ENCODE measurements around the gene USP40. TPM values are rescaled to one million over a fixed set of nuclear protein-coding genes. Genes with fewer than 3 reads are reported as not detected.

Gene USP40
- total and polyA plus RNA-seq, 8 donors: 17.2 to 34.7 (median 22.7) TPM

DNA sequence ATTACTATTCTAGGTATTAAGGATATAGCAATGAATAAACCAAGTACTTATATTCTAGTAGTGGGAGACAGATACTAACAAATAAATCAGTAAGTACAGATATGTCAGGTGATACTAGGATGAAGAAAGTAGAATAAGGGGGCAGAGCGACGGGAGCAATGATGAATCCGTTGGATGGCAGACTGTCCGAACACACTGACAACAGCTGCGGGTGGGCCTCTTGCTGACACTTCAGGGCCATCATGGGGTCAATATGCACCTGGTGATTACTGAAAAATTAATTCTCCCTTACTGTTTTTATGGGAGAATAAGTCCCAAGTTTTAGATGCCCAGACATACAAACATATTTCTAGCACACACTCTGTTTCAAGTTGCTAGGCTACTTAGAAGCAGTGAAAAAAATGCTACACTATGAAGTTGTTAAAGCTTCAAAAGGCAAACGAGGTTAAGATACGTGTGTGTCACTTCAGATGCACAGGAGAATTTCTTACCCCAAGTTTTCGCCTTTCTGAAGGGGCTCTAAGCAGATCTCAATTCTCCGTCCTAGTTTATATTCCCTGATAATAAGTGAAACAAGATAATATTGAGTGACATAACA is 78.7 kb downstream of the USP40 start:
- Histone ChIP-seq H3K4me1 (peaks cover 0 to 8% (median 0%) of the 10 kb centered on the region in 3 donors), H3K27me3 (no peaks in the 10 kb centered on the region), H3K27ac (peak overlapping the region in 2 of 4 donors; percentile 10 to 34), H3K9me3 (no peaks in the 10 kb centered on the region), H3K4me3 (no peak overlapping the region), H3K36me3 (peaks cover 0 to 49% (median 7%) of the 10 kb centered on the region in 3 donors)
- TF ChIP-seq, protein P1, sequence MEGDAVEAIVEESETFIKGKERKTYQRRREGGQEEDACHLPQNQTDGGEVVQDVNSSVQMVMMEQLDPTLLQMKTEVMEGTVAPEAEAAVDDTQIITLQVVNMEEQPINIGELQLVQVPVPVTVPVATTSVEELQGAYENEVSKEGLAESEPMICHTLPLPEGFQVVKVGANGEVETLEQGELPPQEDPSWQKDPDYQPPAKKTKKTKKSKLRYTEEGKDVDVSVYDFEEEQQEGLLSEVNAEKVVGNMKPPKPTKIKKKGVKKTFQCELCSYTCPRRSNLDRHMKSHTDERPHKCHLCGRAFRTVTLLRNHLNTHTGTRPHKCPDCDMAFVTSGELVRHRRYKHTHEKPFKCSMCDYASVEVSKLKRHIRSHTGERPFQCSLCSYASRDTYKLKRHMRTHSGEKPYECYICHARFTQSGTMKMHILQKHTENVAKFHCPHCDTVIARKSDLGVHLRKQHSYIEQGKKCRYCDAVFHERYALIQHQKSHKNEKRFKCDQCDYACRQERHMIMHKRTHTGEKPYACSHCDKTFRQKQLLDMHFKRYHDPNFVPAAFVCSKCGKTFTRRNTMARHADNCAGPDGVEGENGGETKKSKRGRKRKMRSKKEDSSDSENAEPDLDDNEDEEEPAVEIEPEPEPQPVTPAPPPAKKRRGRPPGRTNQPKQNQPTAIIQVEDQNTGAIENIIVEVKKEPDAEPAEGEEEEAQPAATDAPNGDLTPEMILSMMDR (IDR thresholded peaks at IDR 0.05): no peak
- DNase-seq (no peak), ATAC-seq (peak in 1 of 4 donors; percentile 7), FAIRE-seq (no peak)
- 88 to 89% methylated on average over 9 of the region's 9 CpGs for WGBS, 2 donors
- intact Hi-C loops (cut with DNase I): no loop called here

DNA sequence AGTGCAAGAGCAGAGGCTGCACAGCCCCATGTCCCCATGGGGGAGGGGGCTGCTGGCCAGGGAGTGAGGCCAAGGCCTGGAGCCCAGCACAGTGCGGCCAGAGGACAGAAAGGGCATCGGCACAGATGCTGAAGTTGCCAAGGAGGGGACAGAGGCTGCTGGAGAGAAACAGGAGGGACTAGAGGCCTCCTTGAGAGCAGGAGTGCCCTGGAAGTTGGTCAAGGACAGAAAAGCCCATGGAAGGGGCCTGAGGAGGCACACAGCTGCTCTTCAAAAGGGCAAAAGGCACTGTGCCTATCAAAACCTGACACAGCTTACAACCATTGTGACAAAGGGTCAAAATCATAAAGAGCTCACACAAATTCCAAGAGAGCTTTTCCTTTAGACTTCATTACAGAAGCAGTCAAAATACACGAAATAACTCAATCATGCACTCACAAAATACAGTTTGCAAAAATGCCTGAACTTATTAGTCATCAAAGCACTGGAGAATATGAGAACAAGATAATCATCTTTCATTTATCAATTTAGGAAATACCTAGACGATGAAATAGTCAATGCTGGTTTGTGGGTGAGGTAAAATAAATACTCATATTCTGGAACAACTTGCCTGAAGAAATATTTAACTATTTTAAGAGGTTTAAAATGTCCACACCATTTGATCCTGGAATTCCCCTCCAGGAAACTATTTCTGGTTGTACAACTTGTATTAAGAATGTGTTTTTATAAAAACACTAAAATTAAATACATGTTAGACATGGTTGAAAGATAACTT is 79.6 kb downstream of the USP40 start:
- H3K27ac ChIP-seq: peak overlapping the region in 2 of 4 donors; percentile 37 to 46
- H3K4me1 ChIP-seq: peaks cover 0 to 8% (median 0%) of the 10 kb centered on the region in 3 donors
- TF ChIP-seq, protein P1 (IDR thresholded peaks at IDR 0.05): no peak
- no peak for FAIRE-seq
- H3K36me3 ChIP-seq: peaks cover 0 to 51% (median 7%) of the 10 kb centered on the region in 3 donors
- peak; percentile 17 to 66 (median 42) for ATAC-seq
- no peak overlapping the region for H3K4me3 ChIP-seq
- H3K9me3 ChIP-seq: no peaks in the 10 kb centered on the region
- intact Hi-C loops (cut with DNase I): no loop called here
- DNase-seq: peak in 1 of 6 donors; percentile 17
- no peaks in the 10 kb centered on the region for H3K27me3 ChIP-seq
- WGBS, 2 donors: 56 to 57% methylated on average over 4 of the region's 4 CpGs

DNA sequence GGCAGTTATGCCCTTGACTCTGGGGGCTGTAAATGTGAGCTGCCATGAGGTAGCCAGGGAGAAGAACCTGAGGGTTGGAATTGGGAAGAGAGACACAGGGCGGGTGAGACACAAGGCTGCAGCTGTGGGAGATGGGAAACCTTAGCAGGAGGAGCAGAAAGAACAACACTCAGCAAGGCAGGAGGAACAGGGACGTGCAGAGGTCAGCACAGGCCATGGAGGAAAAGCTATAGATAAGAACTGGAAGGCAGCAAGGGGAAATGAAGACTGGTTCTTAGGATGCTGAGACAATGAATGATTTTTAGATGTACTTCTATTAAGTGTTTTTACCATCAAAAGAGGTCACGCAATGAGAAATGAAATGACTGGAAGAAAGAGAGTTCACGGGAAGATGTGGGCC is 80.2 kb downstream of the USP40 start:
- Histone ChIP-seq H3K27ac (peak overlapping the region in 2 of 4 donors; percentile 37 to 46), H3K36me3 (peaks cover 0 to 56% (median 7%) of the 10 kb centered on the region in 3 donors), H3K4me3 (no peak overlapping the region), H3K4me1 (peaks cover 0 to 8% (median 0%) of the 10 kb centered on the region in 3 donors), H3K27me3 (no peaks in the 10 kb centered on the region), H3K9me3 (no peaks in the 10 kb centered on the region)
- intact Hi-C loops (cut with DNase I): no loop called here
- no peak for FAIRE-seq
- no peak for DNase-seq
- 90 to 97% methylated on average over 4 of the region's 4 CpGs for WGBS, 2 donors
- ATAC-seq: no peak
- TF ChIP-seq, protein P1 (IDR thresholded peaks at IDR 0.05): no peak

DNA sequence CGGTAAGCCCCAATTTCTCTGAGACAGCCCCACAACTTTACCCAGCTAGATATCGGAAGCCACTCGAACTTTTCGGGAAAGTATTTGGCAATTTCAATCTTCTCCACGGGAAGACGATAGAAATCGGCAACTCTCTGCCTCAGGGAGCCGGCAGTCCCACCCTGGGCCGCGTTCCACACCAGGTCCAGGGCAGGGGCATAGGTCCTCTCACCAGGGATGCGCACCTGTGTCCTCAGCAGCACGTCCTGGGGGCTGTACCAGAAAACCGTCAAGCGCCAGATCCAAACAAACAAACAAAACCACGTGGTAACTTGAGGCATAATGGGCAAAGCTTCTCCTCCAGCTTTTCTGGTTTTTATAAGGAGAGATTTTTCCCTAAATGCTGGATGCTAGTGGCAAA is 80.9 kb downstream of the USP40 start:
- peaks cover 0 to 50% (median 7%) of the 10 kb centered on the region in 3 donors for H3K36me3 ChIP-seq
- no peaks in the 10 kb centered on the region for H3K27me3 ChIP-seq
- TF ChIP-seq, protein P1 (IDR thresholded peaks at IDR 0.05): no peak
- intact Hi-C loops (cut with DNase I): no loop called here
- FAIRE-seq (no peak), ATAC-seq (no peak), DNase-seq (no peak)
- H3K4me1 ChIP-seq: peaks cover 0 to 8% (median 0%) of the 10 kb centered on the region in 3 donors
- H3K9me3 ChIP-seq: no peaks in the 10 kb centered on the region
- WGBS, 2 donors: 93 to 94% methylated on average over 15 of the region's 15 CpGs
- no peak overlapping the region for H3K4me3 ChIP-seq
- H3K27ac ChIP-seq: no peak overlapping the region
